Osteocyte (in vitro differentiated cells): ENCODE measurements around the gene AFF3. TPM values are rescaled to one million over a fixed set of nuclear protein-coding genes. Genes with fewer than 3 reads are reported as not detected.

ENCODE experiments used
- DNase-seq: peaks from one replicate; pipeline ENCODE4 v3.0.0; 2021; ENCODE audit warnings: mixed read lengths; ENCODE audit not compliant: unreplicated experiment; ENCODE audit errors: extremely low spot score
- H3K27ac Mint-ChIP-seq: one replicate; pipeline ENCODE4 v1.8.0; 2021; ENCODE audit warnings: mild to moderate bottlenecking, mixed read lengths; ENCODE audit not compliant: unreplicated experiment
- H3K27me3 Mint-ChIP-seq: one replicate; pipeline ENCODE4 v1.8.0; 2021; ENCODE audit warnings: mixed read lengths; ENCODE audit not compliant: unreplicated experiment
- H3K36me3 Mint-ChIP-seq: one replicate; pipeline ENCODE4 v1.8.0; 2021; ENCODE audit warnings: mixed read lengths; ENCODE audit not compliant: unreplicated experiment
- H3K4me1 Mint-ChIP-seq: one replicate; pipeline ENCODE4 v1.8.0; 2021; ENCODE audit warnings: mixed read lengths; ENCODE audit not compliant: unreplicated experiment
- H3K4me3 Mint-ChIP-seq: one replicate; pipeline ENCODE4 v1.8.0; 2021; ENCODE audit warnings: mild to moderate bottlenecking, moderate library complexity, mixed read lengths; ENCODE audit not compliant: unreplicated experiment
- H3K9me3 Mint-ChIP-seq: one replicate; pipeline ENCODE4 v1.8.0; 2021; ENCODE audit warnings: mixed read lengths; ENCODE audit not compliant: unreplicated experiment
- CTCF ChIP-seq: fragments of 200-600 bp; sonication (generic); IDR thresholded peaks from 2 replicates; pipeline ENCODE4 v1.5.0; 2021; ENCODE audit warnings: antibody characterized with exemption, mild to moderate bottlenecking, moderate library complexity
- total RNA-seq: library from RNA; stranded (reverse); gene quantifications from 2 replicates; pipeline ENCODE4 v1.2.1, GENCODE V29; 2021

Gene AFF3
- total RNA-seq, 1 donor from 2014 or later = 248 TPM

GRCh38 chr2:99597616-99598015 lies 544.8 kb downstream of the AFF3 start:
- DNase-seq = no peak
- no peak overlapping the region for H3K4me3 Mint-ChIP-seq
- H3K9me3 Mint-ChIP-seq = no peaks in the 10 kb centered on the region
- peaks cover 44% of the 10 kb centered on the region for H3K36me3 Mint-ChIP-seq
- TF ChIP-seq CTCF = no peak
- H3K4me1 Mint-ChIP-seq = peaks cover 24% of the 10 kb centered on the region
- no peak overlapping the region for H3K27ac Mint-ChIP-seq
- no peaks in the 10 kb centered on the region for H3K27me3 Mint-ChIP-seq

GRCh38 chr2:99595373-99595772 lies 547.0 kb downstream of the AFF3 start:
- Mint-ChIP-seq H3K4me1 (peaks cover 5% of the 10 kb centered on the region), H3K4me3 (no peak overlapping the region), H3K9me3 (no peaks in the 10 kb centered on the region), H3K27me3 (no peaks in the 10 kb centered on the region), H3K27ac (no peak overlapping the region), H3K36me3 (peaks cover 53% of the 10 kb centered on the region)
- DNase-seq = no peak
- no peak for TF ChIP-seq CTCF

- H3K27ac Mint-ChIP-seq = no peak overlapping the region
- H3K4me3 Mint-ChIP-seq = no peak overlapping the region
- no peak for TF ChIP-seq CTCF
Observed at GRCh38 chr2:99593692-99594427, 548.5 kb downstream of the AFF3 start.

GRCh38 chr2:99576775-99577174 lies 565.6 kb downstream of the AFF3 start:
- Mint-ChIP-seq H3K9me3 (no peaks in the 10 kb centered on the region), H3K4me1 (peaks cover 17% of the 10 kb centered on the region), H3K27ac (no peak overlapping the region), H3K27me3 (no peaks in the 10 kb centered on the region), H3K4me3 (no peak overlapping the region), H3K36me3 (peaks cover 64% of the 10 kb centered on the region)
- DNase-seq = no peak
- TF ChIP-seq CTCF = no peak

More at GRCh38 chr2:99593692-99594427, 548.5 kb downstream of the AFF3 start:
- peaks cover 56% of the 10 kb centered on the region for H3K36me3 Mint-ChIP-seq
- no peaks in the 10 kb centered on the region for H3K27me3 Mint-ChIP-seq
- no peaks in the 10 kb centered on the region for H3K9me3 Mint-ChIP-seq
- no peak for DNase-seq
- H3K4me1 Mint-ChIP-seq = no peaks in the 10 kb centered on the region

GRCh38 chr2:99573634-99574251 lies 568.6 kb downstream of the AFF3 start:
- no peak for TF ChIP-seq CTCF
- Mint-ChIP-seq H3K4me3 (no peak overlapping the region), H3K27me3 (no peaks in the 10 kb centered on the region), H3K9me3 (no peaks in the 10 kb centered on the region), H3K36me3 (peaks cover 74% of the 10 kb centered on the region), H3K4me1 (peaks cover 19% of the 10 kb centered on the region), H3K27ac (no peak overlapping the region)
- DNase-seq = no peak
